Stimulated activated CD8-positive, alpha-beta memory T cell treated with anti-CD3 and anti-CD28 coated beads, Interleukin-4, amount 100 ng/mL, for 4 hours (primary cell): ENCODE measurements around the gene CLSTN2.

Source experiments
- DNase-seq, 2 donors: peaks; one replicate each; pipeline ENCODE4 v3.0.0-alpha.2; 2020; ENCODE audit warnings: low read depth in 2 of 2, low spot score in 1 of 2

CLSTN2 gene

DNA sequence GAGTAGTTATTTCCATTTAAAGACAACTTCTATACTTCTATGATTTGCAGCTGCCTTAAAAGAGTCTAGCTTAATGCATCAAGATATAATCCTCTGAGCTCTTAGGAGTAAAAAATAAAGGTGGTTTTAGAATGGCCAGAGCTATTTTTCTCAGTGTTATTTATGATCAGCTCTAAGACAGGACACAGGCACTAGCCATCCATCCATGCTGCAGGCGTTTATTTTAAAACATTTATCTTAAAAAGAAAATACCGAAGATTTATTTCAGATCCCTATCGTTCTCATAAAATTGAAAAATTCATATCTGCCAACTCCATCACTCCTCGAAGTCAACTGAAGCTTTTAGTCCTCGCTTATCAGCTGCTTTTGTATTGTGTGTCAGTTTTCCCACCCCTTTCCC lies 243.5 kb downstream of the CLSTN2 start:
- no peak for DNase-seq

DNA sequence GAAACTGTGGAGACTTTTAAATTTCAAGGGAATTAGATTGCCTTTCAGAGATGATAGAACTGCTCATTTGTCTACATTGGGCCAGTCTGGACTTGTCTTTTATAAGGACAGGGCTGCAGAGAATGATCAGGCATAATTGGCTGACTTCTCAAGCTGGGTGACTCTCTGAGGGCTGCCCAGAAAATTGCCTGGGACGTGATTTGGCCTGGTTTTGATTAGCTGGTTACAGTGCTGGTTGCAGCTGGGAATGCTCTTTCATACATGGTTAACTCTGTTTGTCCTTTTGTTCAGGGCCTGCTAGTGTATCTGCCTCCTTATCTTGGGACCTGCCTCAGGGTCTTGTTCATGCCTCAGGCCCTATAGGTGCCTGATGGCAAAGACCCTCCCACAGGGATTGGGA lies 245.6 kb downstream of the CLSTN2 start:
- DNase-seq: no peak

DNA sequence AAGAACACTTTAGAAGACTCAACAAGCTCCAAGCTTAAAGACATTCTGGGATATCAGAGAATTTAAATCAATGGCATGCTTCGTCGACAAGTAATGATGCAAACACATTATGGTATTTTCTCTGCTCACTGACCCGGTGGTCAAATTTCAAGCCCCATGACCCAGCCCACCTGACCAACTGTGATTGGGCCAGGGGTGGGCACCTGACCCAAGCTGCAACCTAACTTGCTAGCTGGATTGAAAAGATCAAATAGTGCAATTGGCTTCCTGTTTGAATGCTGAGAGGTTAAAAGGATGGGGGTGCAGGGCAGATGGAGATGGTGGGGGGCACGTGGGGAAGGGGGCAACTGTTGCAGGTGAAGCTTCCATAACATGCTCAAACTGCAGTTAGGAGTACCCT lies 250.4 kb downstream of the CLSTN2 start:
- no peak for DNase-seq

GRCh38 chr3:140186421-140186920 lies 251.5 kb downstream of the CLSTN2 start:
- no peak for DNase-seq

- DNase-seq: no peak
Observed at GRCh38 chr3:140187028-140187427, 252.0 kb downstream of the CLSTN2 start.

- DNase-seq: no peak
Observed at GRCh38 chr3:140187656-140188221, 252.8 kb downstream of the CLSTN2 start.

DNA sequence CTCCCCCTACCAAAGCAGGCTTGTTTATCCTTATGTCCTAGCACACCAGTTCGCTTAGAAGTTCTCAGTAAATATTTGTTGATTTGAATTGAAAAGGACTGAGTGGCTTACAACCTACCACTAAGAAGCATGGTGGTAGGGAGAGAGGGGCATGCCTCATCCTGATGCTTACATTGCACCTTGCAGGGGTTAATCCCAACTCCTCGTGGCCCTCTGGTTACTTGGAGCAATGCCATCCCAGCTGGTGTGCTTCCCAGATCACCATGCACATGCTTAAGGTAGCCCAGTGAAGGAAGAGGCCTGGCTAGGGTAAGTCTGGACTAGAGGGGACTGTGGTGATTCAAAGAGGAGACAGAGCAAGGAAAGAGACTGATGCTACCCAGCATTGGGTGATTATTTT lies 253.3 kb downstream of the CLSTN2 start:
- no peak for DNase-seq

- DNase-seq: no peak
Observed at GRCh38 chr3:140189267-140189666, 254.3 kb downstream of the CLSTN2 start.

GRCh38 chr3:140189976-140190375 lies 255.0 kb downstream of the CLSTN2 start:
- DNase-seq: no peak

- no peak for DNase-seq
Observed at GRCh38 chr3:140196970-140197369, 262.0 kb downstream of the CLSTN2 start.

- DNase-seq: no peak
Observed at GRCh38 chr3:140198242-140198641, 263.3 kb downstream of the CLSTN2 start.

DNA sequence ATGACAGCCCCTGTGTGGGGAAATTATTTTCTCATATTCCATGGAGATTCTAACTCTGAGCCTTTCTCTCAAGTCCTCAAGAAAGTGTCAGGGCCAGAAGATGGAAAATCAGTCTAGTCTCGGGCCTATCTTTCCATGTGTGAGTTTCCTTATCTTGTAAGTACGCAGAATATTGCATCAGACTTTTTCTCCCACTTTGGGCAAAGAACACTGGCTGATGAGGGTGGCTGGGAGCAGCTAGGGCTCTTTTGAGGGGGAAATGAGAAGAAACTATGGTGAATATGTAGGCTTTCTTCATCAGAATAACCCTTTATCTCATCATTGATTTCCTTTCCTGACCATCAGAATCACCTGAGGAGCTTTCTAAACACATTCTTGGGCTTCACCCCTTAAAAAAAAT lies 264.0 kb downstream of the CLSTN2 start:
- no peak for DNase-seq

GRCh38 chr3:140199743-140200142 lies 264.8 kb downstream of the CLSTN2 start:
- DNase-seq: no peak

DNA sequence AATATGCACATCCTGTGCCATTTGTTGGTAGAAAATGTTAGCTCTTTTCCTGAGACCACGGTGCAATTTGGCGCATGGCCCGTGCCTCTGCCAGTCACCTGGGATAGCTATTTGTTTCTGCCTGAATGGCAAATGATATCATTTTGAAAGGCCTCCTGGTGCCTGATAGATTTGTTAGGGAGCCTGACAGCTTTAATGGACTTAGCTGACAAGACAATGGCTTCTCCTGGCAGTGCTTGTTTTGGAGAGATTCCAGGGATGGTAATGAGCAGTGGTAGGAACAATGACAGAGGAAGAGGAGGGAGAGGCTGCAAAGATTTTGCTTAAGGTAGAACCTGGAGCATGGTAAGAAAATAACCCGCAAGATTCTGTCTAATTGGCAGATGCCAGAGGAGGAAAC lies 268.5 kb downstream of the CLSTN2 start:
- DNase-seq: no peak

- no peak for DNase-seq
Observed at GRCh38 chr3:140204271-140204984, 269.4 kb downstream of the CLSTN2 start.

GRCh38 chr3:140205598-140205997 lies 270.6 kb downstream of the CLSTN2 start:
- no peak for DNase-seq

- no peak for DNase-seq
Observed at GRCh38 chr3:140206196-140207040, 271.4 kb downstream of the CLSTN2 start.

DNA sequence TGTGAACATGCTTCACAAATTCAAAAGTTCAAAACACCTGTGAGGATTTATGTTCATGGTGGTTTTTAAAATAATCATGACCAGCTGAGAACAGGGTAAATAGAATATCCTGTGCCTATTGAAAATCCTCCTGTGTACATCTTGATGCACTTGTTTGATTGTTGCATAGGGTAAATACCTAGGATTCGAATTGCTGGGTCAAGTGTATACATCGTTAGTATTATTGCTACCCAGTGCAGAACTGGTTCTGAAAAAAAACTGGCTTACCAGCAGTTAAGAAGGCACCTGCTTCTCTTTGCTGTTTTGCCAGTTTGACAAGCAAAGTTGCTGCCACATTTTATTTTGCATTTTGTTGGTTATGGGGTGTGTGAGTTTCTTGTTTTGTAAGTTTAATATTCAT lies 272.6 kb downstream of the CLSTN2 start:
- no peak for DNase-seq

DNA sequence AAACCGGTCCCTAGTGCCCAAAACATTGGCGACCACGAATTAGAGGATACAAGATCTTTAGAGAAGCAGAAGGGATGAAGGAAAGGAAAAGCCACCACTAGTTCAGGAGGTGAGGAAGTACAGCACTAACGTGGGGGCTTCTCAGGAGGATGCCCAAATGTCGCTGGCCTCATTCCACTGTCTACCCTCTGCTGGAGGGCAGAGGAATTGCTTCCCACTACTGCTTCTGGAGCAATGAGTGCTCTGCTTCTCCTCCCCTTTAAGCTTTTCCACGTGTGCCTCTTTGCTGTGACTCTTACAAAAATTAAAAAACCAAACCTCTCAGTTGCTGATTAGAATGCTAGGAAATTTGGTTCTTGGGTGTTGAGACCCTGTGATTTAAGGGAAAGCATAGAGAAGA lies 281.3 kb downstream of the CLSTN2 start:
- no peak for DNase-seq

- no peak for DNase-seq
Observed at GRCh38 chr3:140219291-140219690, 284.3 kb downstream of the CLSTN2 start.

DNA sequence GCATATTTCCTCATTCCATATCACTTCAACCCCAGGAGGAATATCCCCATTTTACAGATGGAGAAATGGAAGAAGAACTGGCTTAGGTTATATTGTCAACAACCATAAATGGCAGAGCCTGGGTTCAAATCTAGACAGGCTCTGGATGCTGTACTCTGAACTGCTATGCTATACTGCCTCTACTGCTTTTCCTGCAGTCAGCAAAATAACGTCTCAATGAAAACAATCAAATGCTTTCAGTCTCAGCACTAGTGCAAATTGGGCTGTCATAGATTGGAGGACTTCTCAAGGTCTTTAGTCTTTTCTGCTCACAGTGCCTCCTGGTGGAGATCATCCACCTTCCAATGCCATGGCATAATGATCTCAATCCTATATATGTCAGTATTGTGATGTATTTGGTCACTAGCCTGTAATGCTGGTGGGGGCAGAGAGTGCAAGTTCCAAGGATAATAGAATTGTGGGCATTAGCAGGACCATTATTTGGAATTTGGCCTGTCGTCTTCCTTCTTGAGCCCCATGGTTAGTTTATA lies 285.0 kb downstream of the CLSTN2 start:
- no peak for DNase-seq

- DNase-seq: no peak
Observed at GRCh38 chr3:140223197-140223596, 288.2 kb downstream of the CLSTN2 start.
